ENCODE results near the gene SF3A2.
A peak's percentile ranks its signal among the peaks of the same experiment; 100 is the strongest.

Gene SF3A2

GRCh38 chr19:2229103-2230032 is 7.3 kb upstream of the SF3A2 start:
- no peak for TF ChIP-seq CTCF (IDR thresholded peaks at IDR 0.05; ENCODE audit: control insufficient read depth, extremely low read depth, insufficient read depth)

GRCh38 chr19:2230033-2230531 is 6.5 kb upstream of the SF3A2 start:
- H3K4me3 ChIP-seq (ENCODE audit: low read depth, low read length), result no peak overlapping the region
- no peak for TF ChIP-seq CTCF (IDR thresholded peaks at IDR 0.05; ENCODE audit: control insufficient read depth, extremely low read depth, insufficient read depth)
- DNase-seq (ENCODE audit: low read depth), result no peak

More at GRCh38 chr19:2229103-2230032, 7.3 kb upstream of the SF3A2 start:
- H3K4me3 ChIP-seq (ENCODE audit: low read depth, low read length), result no peak overlapping the region
- DNase-seq (ENCODE audit: low read depth), result no peak

- TF ChIP-seq CTCF (IDR thresholded peaks at IDR 0.05; ENCODE audit: control insufficient read depth, extremely low read depth, insufficient read depth), result no peak
- no peak overlapping the region for H3K4me3 ChIP-seq (ENCODE audit: low read depth, low read length)
- no peak for DNase-seq (ENCODE audit: low read depth)
Measured at GRCh38 chr19:2230807-2231533, 5.7 kb upstream of the SF3A2 start.

GRCh38 chr19:2231621-2232221 is 4.9 kb upstream of the SF3A2 start:
- TF ChIP-seq CTCF (IDR thresholded peaks at IDR 0.05; ENCODE audit: control insufficient read depth, extremely low read depth, insufficient read depth), result peak; percentile 22; the same call in 1 of the 2 replicates
- no peak for DNase-seq (ENCODE audit: low read depth)
- no peak overlapping the region for H3K4me3 ChIP-seq (ENCODE audit: low read depth, low read length)

GRCh38 chr19:2232286-2233151 is 4.1 kb upstream of the SF3A2 start:
- no peak overlapping the region for H3K4me3 ChIP-seq (ENCODE audit: low read depth, low read length)
- no peak for TF ChIP-seq CTCF (IDR thresholded peaks at IDR 0.05; ENCODE audit: control insufficient read depth, extremely low read depth, insufficient read depth)
- DNase-seq (ENCODE audit: low read depth), result no peak
